Transverse colon (tissue), 4 donors: ENCODE data around the gene RAPGEF4. TPM values are rescaled to one million over a fixed set of nuclear protein-coding genes. Genes with fewer than 3 reads are reported as not detected.

Experiments
- DNase-seq: peaks from one replicate; pipeline ENCODE4 v3.0.0-alpha.2; 2019
- H3K27ac ChIP-seq, 4 donors: fragments of 200-600 bp; sonication (generic); 2 replicates each; pipeline ENCODE4 v1.5.1; 2016 to 2018; ENCODE audit warnings: inconsistent platforms in 4 of 4
- H3K27me3 ChIP-seq: fragments of 200-600 bp; sonication (generic); 2 replicates; pipeline ENCODE4 v1.5.1; 2017; ENCODE audit warnings: inconsistent platforms
- H3K36me3 ChIP-seq, 4 donors: fragments of 200-600 bp; sonication (generic); 2 replicates each; pipeline ENCODE4 v1.5.1; 2017 to 2019; ENCODE audit warnings: inconsistent platforms in 4 of 4
- H3K4me1 ChIP-seq, 4 donors: fragments of 200-600 bp; sonication (generic); 2 replicates each; pipeline ENCODE4 v1.5.1; 2017 to 2020; ENCODE audit warnings: inconsistent platforms in 4 of 4
- H3K4me3 ChIP-seq, 4 donors: fragments of 200-600 bp; sonication (generic); 1 replicate in 1 of 4; 2 replicates in 3 of 4; pipeline versions ENCODE4 v1.5.1 to v1.6.1; 2017 to 2019; ENCODE audit warnings: inconsistent platforms in 4 of 4
- H3K9me3 ChIP-seq, 2 donors: fragments of 200-600 bp; sonication (generic); 2 replicates each; pipeline ENCODE4 v1.5.1; 2017 to 2019; ENCODE audit warnings: inconsistent platforms in 2 of 2
- EP300 ChIP-seq: sonication (generic); formaldehyde crosslinking; IDR thresholded peaks from one replicate; pipeline ENCODE4 v1.6.1; 2017; ENCODE audit warnings: antibody characterized with exemption, low read depth
- POLR2A ChIP-seq: fragments of 450-650 bp; IDR thresholded peaks from one replicate; pipeline ENCODE4 v1.6.1; 2016; ENCODE audit warnings: antibody characterized with exemption, mild to moderate bottlenecking, moderate library complexity
- POLR2AphosphoS5 ChIP-seq, 3 donors: sonication (generic); formaldehyde crosslinking; IDR thresholded peaks; one replicate each; pipeline ENCODE4 v1.6.1; 2016; ENCODE audit warnings: antibody characterized with exemption in 3 of 3
- WGBS, 2 donors: methylation state at CpG; one replicate each; pipeline ENCODE4 v1.1.5; 2018; ENCODE audit warnings: low coverage in 1 of 2; 5-methylcytosine and 5-hydroxymethylcytosine counted together
- in situ Hi-C, 4 donors: fragments of 200-750 bp; cut with MboI; loops; one replicate each; pipeline versions ENCODE4 v1.15.0 to v1.15.1; 2017; ENCODE audit warnings: low sequenced_read_pairs in 3 of 4, low pct_ligation_motif_present in 1 of 4, low pct_unique_long_range_greater_than_20kb in 1 of 4
- intact Hi-C: fragments of 100-400 bp; cut with DNase I; formaldehyde crosslinking; loops from one replicate; pipeline ENCODE4 v1.15.1; 2023; ENCODE audit warnings: low total_unique reads
- total RNA-seq, 4 donors: library from RNA; depleted of rRNA; stranded (reverse); fragments of >200 nt; gene quantifications; one replicate each; pipeline ENCODE4 v1.1.0, GENCODE V29; 2016
- TF ChIP-seq, protein P1 (sequence below), 5 experiments: fragments of 200-600 bp in 3 of 5; fragments of 450-650 bp in 2 of 5; sonication (generic) in 3 of 5; IDR thresholded peaks; 1 replicate in 2 of 5; 2 replicates in 3 of 5; pipeline ENCODE4 v1.5.1; 2016 to 2017; ENCODE audit warnings: antibody characterized with exemption in 5 of 5, inconsistent platforms in 3 of 5, mild to moderate bottlenecking in 2 of 5, moderate library complexity in 1 of 5

Gene RAPGEF4
- total RNA-seq, 4 donors from 2014 or later: 1.4 to 12.3 (median 2.2) TPM; not detected in 1

DNA sequence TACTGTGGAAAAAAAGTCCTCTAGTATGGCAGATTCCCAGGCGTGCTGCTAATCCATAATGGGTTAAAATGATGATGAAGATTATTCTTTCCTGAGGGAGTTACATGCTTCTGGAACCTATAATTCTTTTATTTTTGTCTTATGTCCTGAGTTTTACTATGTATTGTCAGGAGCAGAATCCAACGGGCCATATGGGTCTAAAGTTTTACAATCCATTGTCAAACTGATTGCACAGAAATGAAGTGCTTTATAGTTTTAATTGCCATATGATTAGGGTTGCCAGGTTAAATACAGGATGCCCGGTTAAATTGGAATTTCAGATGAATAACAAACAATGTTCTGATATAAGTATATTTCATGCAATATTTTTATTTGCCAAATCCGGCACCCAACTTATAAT is 239.1 kb downstream of the RAPGEF4 start:
- 57 to 65% methylated on average over 4 of the region's 4 CpGs for WGBS, 2 donors
- Histone ChIP-seq H3K4me1 (peaks cover 0 to 9% (median 0%) of the 10 kb centered on the region in 4 donors), H3K27ac (no peak overlapping the region), H3K9me3 (no peaks in the 10 kb centered on the region), H3K27me3 (peaks cover 5% of the 10 kb centered on the region), H3K4me3 (no peak overlapping the region), H3K36me3 (no peaks in the 10 kb centered on the region)
- in situ Hi-C loops (no loop called here), intact Hi-C loops (no loop called here)
- TF ChIP-seq EP300: no peak
- TF ChIP-seq, protein P1, sequence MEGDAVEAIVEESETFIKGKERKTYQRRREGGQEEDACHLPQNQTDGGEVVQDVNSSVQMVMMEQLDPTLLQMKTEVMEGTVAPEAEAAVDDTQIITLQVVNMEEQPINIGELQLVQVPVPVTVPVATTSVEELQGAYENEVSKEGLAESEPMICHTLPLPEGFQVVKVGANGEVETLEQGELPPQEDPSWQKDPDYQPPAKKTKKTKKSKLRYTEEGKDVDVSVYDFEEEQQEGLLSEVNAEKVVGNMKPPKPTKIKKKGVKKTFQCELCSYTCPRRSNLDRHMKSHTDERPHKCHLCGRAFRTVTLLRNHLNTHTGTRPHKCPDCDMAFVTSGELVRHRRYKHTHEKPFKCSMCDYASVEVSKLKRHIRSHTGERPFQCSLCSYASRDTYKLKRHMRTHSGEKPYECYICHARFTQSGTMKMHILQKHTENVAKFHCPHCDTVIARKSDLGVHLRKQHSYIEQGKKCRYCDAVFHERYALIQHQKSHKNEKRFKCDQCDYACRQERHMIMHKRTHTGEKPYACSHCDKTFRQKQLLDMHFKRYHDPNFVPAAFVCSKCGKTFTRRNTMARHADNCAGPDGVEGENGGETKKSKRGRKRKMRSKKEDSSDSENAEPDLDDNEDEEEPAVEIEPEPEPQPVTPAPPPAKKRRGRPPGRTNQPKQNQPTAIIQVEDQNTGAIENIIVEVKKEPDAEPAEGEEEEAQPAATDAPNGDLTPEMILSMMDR (IDR thresholded peaks at IDR 0.05): no peak
- TF ChIP-seq POLR2A: no peak
- no peak for TF ChIP-seq POLR2AphosphoS5 (IDR thresholded peaks at IDR 0.05)
- no peak for DNase-seq

- Histone ChIP-seq H3K4me1 (peaks cover 0 to 9% (median 0%) of the 10 kb centered on the region in 4 donors), H3K36me3 (no peaks in the 10 kb centered on the region), H3K9me3 (no peaks in the 10 kb centered on the region), H3K27me3 (peaks cover 5% of the 10 kb centered on the region), H3K27ac (no peak overlapping the region), H3K4me3 (no peak overlapping the region)
- in situ Hi-C loops (no loop called here), intact Hi-C loops (no loop called here)
- TF ChIP-seq POLR2A: no peak
- TF ChIP-seq, protein P1 (IDR thresholded peaks at IDR 0.05): no peak
- no peak for TF ChIP-seq POLR2AphosphoS5 (IDR thresholded peaks at IDR 0.05)
- TF ChIP-seq EP300: no peak
- DNase-seq: no peak
- WGBS, 2 donors: 46 to 54% methylated on average over 4 of the region's 4 CpGs
Measured at GRCh38 chr2:172976116-172976515, 240.5 kb downstream of the RAPGEF4 start.

GRCh38 chr2:172976816-172977215 is 241.2 kb downstream of the RAPGEF4 start:
- H3K4me1 ChIP-seq: peaks cover 0 to 9% (median 0%) of the 10 kb centered on the region in 4 donors
- peaks cover 5% of the 10 kb centered on the region for H3K27me3 ChIP-seq
- H3K4me3 ChIP-seq: no peak overlapping the region
- no peaks in the 10 kb centered on the region for H3K36me3 ChIP-seq
- no peak overlapping the region for H3K27ac ChIP-seq
- no peaks in the 10 kb centered on the region for H3K9me3 ChIP-seq
- no peak for TF ChIP-seq POLR2AphosphoS5 (IDR thresholded peaks at IDR 0.05)
- TF ChIP-seq, protein P1 (IDR thresholded peaks at IDR 0.05): no peak
- TF ChIP-seq POLR2A: no peak
- TF ChIP-seq EP300: no peak
- intact Hi-C loops (no loop called here), in situ Hi-C loops (no loop called here)
- 94 to 100% methylated on average over 4 to 5 of the region's 5 CpGs for WGBS, 2 donors
- no peak for DNase-seq

- intact Hi-C loops: no loop called here
- Histone ChIP-seq H3K4me1 (peaks cover 0 to 9% (median 0%) of the 10 kb centered on the region in 4 donors), H3K4me3 (no peak overlapping the region), H3K27ac (no peak overlapping the region), H3K9me3 (no peaks in the 10 kb centered on the region), H3K27me3 (peaks cover 5% of the 10 kb centered on the region), H3K36me3 (no peaks in the 10 kb centered on the region)
- no peak for DNase-seq
- TF ChIP-seq POLR2AphosphoS5 (IDR thresholded peaks at IDR 0.05): no peak
- TF ChIP-seq EP300: no peak
- TF ChIP-seq POLR2A: no peak
- TF ChIP-seq, protein P1 (IDR thresholded peaks at IDR 0.05): no peak
- in situ Hi-C loops: no loop called here
- WGBS, 2 donors: 76 to 78% methylated on average over 3 to 7 of the region's 7 CpGs
Measured at GRCh38 chr2:172977270-172978062, 241.8 kb downstream of the RAPGEF4 start.
